ENCODE measurements around the gene IL18.
"Not testable (repeated sequence)": the region's sequence is repeated elsewhere in the genome, so short reads cannot be mapped to it uniquely, and the experiment has no call there.

IL18 gene

GRCh38 chr11:112163875-112164685, at the start of gene IL18:
TSS of gene IL18 (minus strand) at chr11:112164094. CDS start at chr11:112155053, 9,041 bp downstream.
- no peak for DNase-seq (ENCODE audit: low read depth)

DNA sequence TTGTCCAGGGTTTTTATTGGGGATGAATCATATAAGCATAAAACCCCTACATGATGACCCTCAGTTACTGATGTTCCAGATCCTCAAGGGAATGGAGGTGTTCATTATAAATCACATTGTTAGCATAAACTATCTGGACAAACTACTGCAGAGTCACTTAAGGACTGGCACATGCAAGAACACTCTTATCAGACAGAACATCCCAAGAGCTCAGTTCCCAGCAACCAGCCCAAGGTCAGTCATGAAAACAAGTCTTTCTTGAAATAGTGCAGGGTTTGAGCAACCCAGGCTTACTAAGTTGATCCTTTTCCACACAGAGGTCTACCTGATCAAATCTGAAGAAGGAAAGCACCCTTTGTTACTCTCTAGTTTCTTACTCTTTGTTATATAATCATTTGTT, 48.8 kb upstream of the IL18 start:
- no peak for DNase-seq (ENCODE audit: low read depth)

GRCh38 chr11:112212290-112212689, 48.4 kb upstream of the IL18 start:
- DNase-seq (ENCODE audit: low read depth): no peak

DNA sequence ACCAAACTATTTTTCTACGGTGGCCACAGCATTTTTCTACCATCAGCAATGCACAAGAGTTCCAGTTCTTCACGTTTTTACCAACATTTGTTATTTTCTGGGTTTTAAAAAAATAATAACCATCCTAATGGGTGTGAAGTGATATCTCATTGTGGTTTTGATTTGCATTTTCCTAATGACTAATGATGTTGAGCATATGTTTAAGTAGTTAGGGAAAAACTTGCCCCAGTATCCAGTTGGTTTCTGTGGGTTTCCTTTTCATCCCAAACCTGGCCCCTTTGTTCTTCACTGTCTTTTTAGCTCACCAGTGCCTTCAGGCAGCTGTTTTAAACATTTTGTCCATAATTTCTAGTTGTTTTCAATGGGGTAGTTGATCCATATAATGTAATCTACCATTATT, 47.6 kb upstream of the IL18 start:
- no peak for DNase-seq (ENCODE audit: low read depth)

- no peak for DNase-seq (ENCODE audit: low read depth)
These were observed 47.0 kb upstream of the IL18 start for GRCh38 chr11:112210890-112211289.

- DNase-seq (ENCODE audit: low read depth): no peak
These were observed 42.2 kb upstream of the IL18 start for GRCh38 chr11:112206071-112206470.

- no peak for DNase-seq (ENCODE audit: low read depth)
These were observed 36.4 kb upstream of the IL18 start for GRCh38 chr11:112200252-112200651.

- not testable (repeated sequence) for DNase-seq (ENCODE audit: low read depth)
These were observed 35.2 kb upstream of the IL18 start for GRCh38 chr11:112199101-112199500.

DNA sequence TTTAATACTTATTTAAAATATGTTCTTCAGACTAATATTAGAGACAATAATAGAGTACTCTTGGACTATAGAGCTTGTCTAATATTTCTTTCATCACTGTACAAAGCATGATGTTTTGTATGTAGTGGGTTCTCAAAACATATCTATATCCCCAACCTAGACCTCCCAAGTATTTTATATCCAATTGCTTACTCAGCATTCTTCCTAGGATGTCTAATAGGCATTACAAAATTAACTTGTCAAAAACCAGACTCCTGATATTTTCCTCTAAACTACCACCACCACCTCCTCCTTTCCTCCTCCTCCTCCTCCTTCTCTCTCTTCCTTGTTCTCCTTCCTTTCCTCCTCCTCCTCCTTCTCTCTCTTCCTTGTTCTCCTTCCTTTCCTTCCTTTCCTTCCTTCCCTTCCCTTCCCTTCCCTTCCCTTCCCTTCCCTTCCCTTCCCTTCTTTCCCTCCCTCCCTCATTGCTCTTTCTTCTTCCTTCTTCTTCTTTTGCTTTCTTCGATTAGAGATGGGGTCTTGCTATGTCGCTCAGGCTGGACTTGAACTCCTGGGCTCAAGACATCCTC, 32.7 kb upstream of the IL18 start:
- DNase-seq (ENCODE audit: low read depth): no peak

GRCh38 chr11:112195951-112196351, 32.1 kb upstream of the IL18 start:
- DNase-seq (ENCODE audit: low read depth): no peak

DNA sequence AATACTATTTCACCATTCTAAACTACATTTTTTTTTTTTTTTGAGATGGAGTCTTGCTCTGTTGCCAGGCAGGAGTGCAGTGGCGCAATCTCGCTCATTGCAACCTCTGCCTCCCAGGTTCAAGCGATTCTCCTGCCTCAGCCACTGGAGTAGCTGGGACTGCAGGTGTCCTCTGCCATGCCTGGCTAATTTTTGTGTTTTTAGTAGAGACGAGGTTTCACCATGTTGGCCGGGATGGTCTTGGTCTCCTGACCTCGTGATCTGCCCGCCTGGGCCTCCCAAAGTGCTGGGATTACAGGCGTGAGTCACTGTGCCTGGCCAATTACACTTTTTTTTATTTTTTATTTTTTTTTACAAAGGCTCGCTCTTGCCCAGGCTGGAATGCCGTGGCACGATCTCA, 31.2 kb upstream of the IL18 start:
- not testable (repeated sequence) for DNase-seq (ENCODE audit: low read depth)

DNA sequence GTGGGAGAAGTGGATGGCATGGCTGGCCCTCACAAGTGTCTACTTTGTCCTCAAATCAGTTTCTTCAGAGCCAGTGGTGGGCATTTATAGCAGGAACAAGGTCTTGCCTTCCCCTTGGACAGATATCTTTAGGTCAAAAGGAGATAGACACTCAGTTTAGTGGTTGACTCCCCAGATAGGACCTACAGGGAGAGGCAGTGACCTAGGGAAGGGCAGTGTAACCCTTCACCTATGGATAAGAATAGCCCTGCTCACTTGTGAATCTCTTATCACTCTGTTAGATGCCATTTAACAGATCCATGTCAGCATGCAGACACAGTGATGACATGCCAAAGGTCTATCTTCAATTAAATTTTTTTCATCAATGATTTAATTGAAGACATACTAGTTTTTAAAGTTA, 22.4 kb upstream of the IL18 start:
- no peak for DNase-seq (ENCODE audit: low read depth)

- no peak for DNase-seq (ENCODE audit: low read depth)
These were observed 22.0 kb upstream of the IL18 start for GRCh38 chr11:112185883-112186282.

- DNase-seq (ENCODE audit: low read depth): no peak
These were observed 19.0 kb upstream of the IL18 start for GRCh38 chr11:112182867-112183266.

DNA sequence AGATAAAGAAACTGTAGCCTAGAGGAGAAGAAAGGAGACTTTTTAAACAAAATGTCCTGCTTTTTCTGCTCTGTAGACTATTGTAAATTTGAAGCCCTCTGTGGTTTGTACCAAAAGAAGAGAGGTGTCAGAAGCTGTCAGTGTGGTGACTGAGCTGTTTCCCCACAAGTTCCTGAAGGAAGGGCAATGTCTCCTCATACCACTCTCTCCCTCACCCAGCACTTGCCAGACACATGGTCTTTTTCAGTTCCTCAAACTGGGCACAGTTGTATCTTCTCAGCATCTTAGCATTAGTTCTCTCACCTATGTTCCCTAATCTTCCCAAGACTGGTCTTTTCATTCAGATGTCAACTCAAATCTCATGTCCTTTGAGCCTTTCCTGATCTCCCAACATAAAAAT, 15.7 kb upstream of the IL18 start:
- no peak for DNase-seq (ENCODE audit: low read depth)

- no peak for DNase-seq (ENCODE audit: low read depth)
These were observed 15.0 kb upstream of the IL18 start for GRCh38 chr11:112178936-112179335.

DNA sequence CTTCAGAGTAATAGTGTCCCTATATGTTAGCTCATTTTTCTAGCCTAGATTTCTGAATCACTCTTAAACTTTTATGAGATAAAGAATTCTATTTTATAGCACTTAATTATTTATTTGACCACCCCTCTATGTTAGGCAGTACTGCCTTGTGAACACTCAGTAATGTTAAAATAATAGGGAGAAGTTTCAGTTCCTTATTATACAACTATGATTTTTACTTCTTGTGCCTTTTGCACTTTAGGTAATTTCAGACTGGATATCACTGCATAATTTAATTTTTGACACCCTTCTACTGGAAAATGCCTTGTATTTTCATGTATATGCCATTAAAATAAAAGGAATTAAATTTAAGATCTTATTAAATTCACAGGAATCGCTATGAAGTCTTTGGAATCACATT, 14.5 kb upstream of the IL18 start:
- no peak for DNase-seq (ENCODE audit: low read depth)

DNA sequence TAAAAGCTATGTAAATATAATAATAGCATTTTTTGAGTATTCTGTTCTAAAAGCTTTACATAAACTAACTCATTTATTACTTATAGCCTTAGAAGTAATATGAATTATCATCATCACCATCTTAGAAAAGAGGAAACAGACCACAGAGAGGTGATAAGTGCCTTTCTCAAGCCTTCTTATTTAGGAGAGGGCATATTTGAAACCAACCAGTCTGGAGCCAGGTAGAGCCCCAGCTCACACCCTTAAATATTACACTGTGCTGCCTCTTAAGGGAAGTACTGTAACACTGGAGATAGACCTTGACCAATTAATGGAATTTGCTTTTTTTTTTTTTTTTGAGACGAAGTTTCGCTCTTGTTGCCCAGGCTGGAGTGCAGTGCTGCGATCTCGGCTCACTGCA, 13.7 kb upstream of the IL18 start:
- no peak for DNase-seq (ENCODE audit: low read depth)

GRCh38 chr11:112176077-112176476, 12.2 kb upstream of the IL18 start:
- DNase-seq (ENCODE audit: low read depth): no peak

DNA sequence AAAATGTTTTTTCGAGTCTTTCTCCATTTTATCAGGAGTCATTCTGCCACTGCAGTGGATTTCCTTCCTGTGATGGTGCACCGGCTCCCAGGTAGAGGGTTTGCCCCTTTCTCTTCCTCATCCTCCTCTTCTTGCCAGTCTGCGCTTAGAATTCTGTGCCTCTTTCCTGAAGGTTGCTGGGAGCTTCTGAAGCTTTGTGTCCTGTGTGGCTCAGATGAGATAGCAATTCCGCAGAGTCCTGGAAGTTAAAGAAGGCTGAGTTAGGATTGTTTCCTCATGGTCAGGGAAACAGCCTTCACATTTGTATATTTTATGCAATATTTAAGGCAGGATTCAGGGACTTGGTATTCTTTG, 11.7 kb upstream of the IL18 start:
- no peak for DNase-seq (ENCODE audit: low read depth)

- DNase-seq (ENCODE audit: low read depth): no peak
These were observed 11.1 kb upstream of the IL18 start, which contains the start of gene BCO2 for GRCh38 chr11:112174789-112175598. TSS of gene BCO2 (plus strand) at chr11:112175512. CDS start at chr11:112175602, 90 bp downstream.

DNA sequence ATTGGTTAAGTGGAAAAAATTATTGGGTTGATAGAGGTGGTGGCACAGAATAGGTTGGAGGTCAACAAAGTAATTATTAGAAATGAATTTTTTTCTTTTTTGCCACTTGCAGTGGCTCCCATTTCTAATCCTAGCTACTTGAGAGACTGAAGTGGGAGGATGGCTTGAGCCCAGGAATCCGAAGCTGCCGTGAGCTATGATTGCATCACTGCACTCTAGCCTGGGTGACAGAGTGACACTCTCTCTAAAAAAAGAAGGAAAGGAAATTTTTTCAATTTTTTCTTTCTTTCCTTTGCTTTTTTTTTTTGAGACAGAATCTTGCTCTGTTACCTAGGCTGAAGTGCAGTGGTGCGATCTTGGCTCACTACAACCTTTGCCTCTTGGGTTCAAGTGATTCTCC, 9.3 kb upstream of the IL18 start:
- no peak for DNase-seq (ENCODE audit: low read depth)

DNA sequence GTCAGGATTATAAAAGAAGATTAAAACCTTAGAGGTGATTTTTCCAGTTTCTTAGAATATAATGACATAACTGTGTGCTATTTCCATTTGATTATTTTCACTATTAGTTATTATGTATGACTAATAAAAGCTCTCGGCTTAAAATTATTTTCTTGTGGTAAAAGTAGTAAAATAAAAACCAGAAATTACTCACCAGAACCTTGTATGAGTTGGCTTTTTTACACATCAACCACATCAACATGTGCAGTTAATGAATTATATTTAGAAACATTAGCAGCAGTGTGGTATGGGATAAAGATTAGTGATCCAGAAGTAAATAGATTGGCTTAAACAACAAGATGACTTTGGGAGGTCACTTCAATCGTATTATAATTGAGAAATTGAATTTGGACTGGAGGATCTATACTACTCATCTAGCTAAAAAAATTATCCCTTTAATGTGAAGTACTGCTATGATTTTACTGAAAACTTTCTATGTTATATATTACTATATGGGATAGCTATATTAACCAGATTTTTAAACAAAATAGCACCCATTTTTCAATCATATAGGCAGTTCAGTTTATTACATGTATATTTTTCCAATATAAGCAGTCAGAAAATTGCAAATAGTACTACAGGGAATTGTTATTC, 8.6 kb upstream of the IL18 start:
- no peak for DNase-seq (ENCODE audit: low read depth)

All from stimulated activated CD8-positive, alpha-beta memory T cell treated with anti-CD3 and anti-CD28 coated beads, Interleukin-15, amount 100 ng/mL, for 24 hours (primary cell).